ENCODE measurements around the gene HIVEP1. TPM values are rescaled to one million over a fixed set of nuclear protein-coding genes. Genes with fewer than 3 reads are reported as not detected.

HIVEP1 gene
- total and polyA plus RNA-seq, 2 of the 13 experiments (the other 11 are each of a cell fraction or from before 2014, with no cell fraction given): 7.4 to 9.9 TPM

GRCh38 chr6:12014873-12015149 is 2.7 kb downstream of the HIVEP1 start:
- Histone ChIP-seq H3K79me2 (ENCODE audit: insufficient read depth, low read length) (peaks cover 30% of the 10 kb centered on the region), H3K27me3 (ENCODE audit: control insufficient read depth in 1 of 2, insufficient read depth in 2 of 2, low read length in 2 of 2) (no peaks in the 10 kb centered on the region; a peak in 1 of 5 replicates), H3K9me3 (ENCODE audit: low read length) (no peaks in the 10 kb centered on the region), H4K20me1 (ENCODE audit: insufficient read depth, low read length) (peaks cover 17% of the 10 kb centered on the region), H3K9ac (ENCODE audit: insufficient read depth, low read depth, low read length) (no peak overlapping the region), H3K4me2 (ENCODE audit: low read depth, low read length) (no peak overlapping the region), H3K4me3 (replicated peaks in 1 of 3; ENCODE audit: insufficient read depth in 1 of 3, low read depth in 2 of 3, low read length in 3 of 3) (no peak overlapping the region), H2AFZ (ENCODE audit: low read length) (no peak overlapping the region), H3K4me1 (ENCODE audit: insufficient read depth, low read length) (peaks cover 17% of the 10 kb centered on the region), H3K36me3 (replicated peaks in 1 of 2; ENCODE audit: control insufficient read depth in 1 of 2, insufficient read depth in 2 of 2, low read length in 2 of 2) (peaks cover 5 to 11% of the 10 kb centered on the region in 2 experiments; a peak in 4 of 5 replicates), H3K27ac (ENCODE audit: extremely low read length, insufficient read depth, low read length) (no peak overlapping the region)
- ATAC-seq: no peak
- intact Hi-C loops (cut with micrococcal nuclease; ENCODE audit: unreplicated experiment) (loop anchor here (10.0 kb wide), 1 partner anchor 480 kb away; the partner anchor contains the start of gene TMEM170B), in situ Hi-C loops (cut with HindIII; ENCODE audit: extremely low pct_ligation_motif_present, low pct_unique_long_range_greater_than_20kb) (no loop called here)
- no peak for FAIRE-seq
- DNase-seq (ENCODE audit: low spot score): no peak
- TF ChIP-seq ARID5B (CRISPR knock-in tag; IDR thresholded peaks at IDR 0.05): no peak
- TF ChIP-seq SMYD3 (CRISPR knock-in tag; IDR thresholded peaks at IDR 0.05): no peak
- TF ChIP-seq CEBPG (CRISPR knock-in tag; IDR thresholded peaks at IDR 0.05): no peak
- no peak for TF ChIP-seq SAFB2 (CRISPR knock-in tag; IDR thresholded peaks at IDR 0.05; ENCODE audit: borderline replicate concordance, low read depth)
- TF ChIP-seq TEAD3 (CRISPR knock-in tag; optimal IDR thresholded peaks at IDR 0.05; ENCODE audit: borderline replicate concordance): no peak
- no peak for TF ChIP-seq ZNF609 (CRISPR knock-in tag; IDR thresholded peaks at IDR 0.05; ENCODE audit: borderline replicate concordance)
- no peak for TF ChIP-seq GTF2F1 (IDR thresholded peaks at IDR 0.05; ENCODE audit: low read length)
- no peak for TF ChIP-seq HINFP (CRISPR knock-in tag; IDR thresholded peaks at IDR 0.05; ENCODE audit: low read depth)
- WGBS (ENCODE audit: low lambda C conversion rate): 95% methylated on average over 3 of the region's 3 CpGs
- CTCF ChIA-PET (ENCODE audit: low intra/inter-chr PET ratio, low total read pairs): no interaction called here
- no TSS peak for BruUV-seq (replicated peaks)
- POLR2A ChIA-PET: no interaction called here

Measured in HepG2 (cell line).